GM18873 (cell line): Measurements from ENCODE around the gene SPOCK3.

Experiments used
- ATAC-seq: cut with Tn5 transposase; IDR thresholded peaks from one replicate; pipeline ENCODE4 v1.9.1; 2021; ENCODE audit warnings: mild to moderate bottlenecking, moderate library complexity, moderate number of reproducible peaks; ENCODE audit not compliant: unreplicated experiment, low FRiP score

The SPOCK3 gene

GRCh38 chr4:167049257-167049656 lies 185.0 kb downstream of the SPOCK3 start:
- no peak for ATAC-seq

GRCh38 chr4:167041524-167041923 lies 192.8 kb downstream of the SPOCK3 start:
- ATAC-seq, result no peak

- ATAC-seq, result no peak
These were observed 198.9 kb downstream of the SPOCK3 start for GRCh38 chr4:167035390-167035789.

GRCh38 chr4:167034983-167035382 lies 199.3 kb downstream of the SPOCK3 start:
- ATAC-seq, result no peak

- no peak for ATAC-seq
These were observed 201.4 kb downstream of the SPOCK3 start for GRCh38 chr4:167032871-167033270.

- ATAC-seq, result no peak
These were observed 202.6 kb downstream of the SPOCK3 start for GRCh38 chr4:167031534-167032156.

GRCh38 chr4:167028976-167029375 lies 205.3 kb downstream of the SPOCK3 start:
- ATAC-seq, result no peak

GRCh38 chr4:167025670-167026069 lies 208.6 kb downstream of the SPOCK3 start:
- no peak for ATAC-seq

- ATAC-seq, result no peak
These were observed 210.8 kb downstream of the SPOCK3 start for GRCh38 chr4:167023364-167023925.

GRCh38 chr4:167021545-167022155 lies 212.6 kb downstream of the SPOCK3 start:
- peak; percentile 61 for ATAC-seq

GRCh38 chr4:167020410-167020809 lies 213.9 kb downstream of the SPOCK3 start:
- ATAC-seq, result no peak

- no peak for ATAC-seq
These were observed 219.3 kb downstream of the SPOCK3 start for GRCh38 chr4:167014944-167015343.

- no peak for ATAC-seq
These were observed 231.0 kb downstream of the SPOCK3 start for GRCh38 chr4:167003326-167003725.

- ATAC-seq, result no peak
These were observed 234.0 kb downstream of the SPOCK3 start for GRCh38 chr4:167000141-167000852.

- ATAC-seq, result no peak
These were observed 238.1 kb downstream of the SPOCK3 start for GRCh38 chr4:166996216-166996615.

GRCh38 chr4:166994686-166995085 lies 239.6 kb downstream of the SPOCK3 start:
- no peak for ATAC-seq

GRCh38 chr4:166991006-166991561 lies 243.2 kb downstream of the SPOCK3 start:
- no peak for ATAC-seq

GRCh38 chr4:166989886-166990285 lies 244.4 kb downstream of the SPOCK3 start:
- no peak for ATAC-seq

- ATAC-seq, result no peak
These were observed 247.3 kb downstream of the SPOCK3 start for GRCh38 chr4:166987026-166987425.

GRCh38 chr4:166981847-166982246 lies 252.4 kb downstream of the SPOCK3 start:
- no peak for ATAC-seq

- ATAC-seq, result no peak
These were observed 253.9 kb downstream of the SPOCK3 start for GRCh38 chr4:166980419-166980818.
